ENCODE data around the gene IRX1.

IRX1 gene

GRCh38 chr5:3594510-3595005 lies 1.1 kb upstream of the IRX1 start:
- peaks cover 17% of the 10 kb centered on the region for H3K4me1 ChIP-seq (ENCODE audit: control insufficient read depth, insufficient read depth, low read length)
- no peak for DNase-seq (ENCODE audit: low read depth)

GRCh38 chr5:3596261-3596825 lies 711 bp downstream of the IRX1 start:
- Histone ChIP-seq H3K4me1 (ENCODE audit: control insufficient read depth, insufficient read depth, low read length) (peaks cover 15% of the 10 kb centered on the region), H3K36me3 (ENCODE audit: control insufficient read depth, insufficient read depth, low read length, severe bottlenecking) (no peaks in the 10 kb centered on the region), H3K4me3 (ENCODE audit: low read length) (peak overlapping the region; percentile 89), H3K27me3 (replicated peaks; ENCODE audit: control insufficient read depth, insufficient read depth, low read length) (peaks cover 3% of the 10 kb centered on the region), H3K9me3 (ENCODE audit: control insufficient read depth, low read length) (no peaks in the 10 kb centered on the region), H3K9ac (ENCODE audit: low read length) (peak overlapping the region; percentile 91)
- DNase-seq (ENCODE audit: low read depth): no peak

More at GRCh38 chr5:3594510-3595005, 1.1 kb upstream of the IRX1 start:
- Histone ChIP-seq H3K36me3 (ENCODE audit: control insufficient read depth, insufficient read depth, low read length, severe bottlenecking) (no peaks in the 10 kb centered on the region), H3K9me3 (ENCODE audit: control insufficient read depth, low read length) (no peaks in the 10 kb centered on the region), H3K4me3 (ENCODE audit: low read length) (peak overlapping the region; percentile 78), H3K9ac (ENCODE audit: low read length) (peak overlapping the region; percentile 46), H3K27me3 (replicated peaks; ENCODE audit: control insufficient read depth, insufficient read depth, low read length) (peaks cover 3% of the 10 kb centered on the region)

GRCh38 chr5:3596857-3597166 lies 1.2 kb downstream of the IRX1 start:
- no peak for DNase-seq (ENCODE audit: low read depth)
- H3K4me1 ChIP-seq (ENCODE audit: control insufficient read depth, insufficient read depth, low read length): peaks cover 12% of the 10 kb centered on the region
- peaks cover 3% of the 10 kb centered on the region for H3K27me3 ChIP-seq (replicated peaks; ENCODE audit: control insufficient read depth, insufficient read depth, low read length)
- H3K36me3 ChIP-seq (ENCODE audit: control insufficient read depth, insufficient read depth, low read length, severe bottlenecking): no peaks in the 10 kb centered on the region
- H3K9me3 ChIP-seq (ENCODE audit: control insufficient read depth, low read length): no peaks in the 10 kb centered on the region
- peak overlapping the region; percentile 89 for H3K4me3 ChIP-seq (ENCODE audit: low read length)
- peak overlapping the region; percentile 91 for H3K9ac ChIP-seq (ENCODE audit: low read length)

- Histone ChIP-seq H3K4me1 (ENCODE audit: control insufficient read depth, insufficient read depth, low read length) (peaks cover 12% of the 10 kb centered on the region), H3K36me3 (ENCODE audit: control insufficient read depth, insufficient read depth, low read length, severe bottlenecking) (no peaks in the 10 kb centered on the region), H3K4me3 (ENCODE audit: low read length) (peak overlapping the region; percentile 89), H3K27me3 (replicated peaks; ENCODE audit: control insufficient read depth, insufficient read depth, low read length) (peaks cover 3% of the 10 kb centered on the region), H3K9ac (ENCODE audit: low read length) (peak overlapping the region; percentile 91), H3K9me3 (ENCODE audit: control insufficient read depth, low read length) (no peaks in the 10 kb centered on the region)
- no peak for DNase-seq (ENCODE audit: low read depth)
These were observed 1.8 kb downstream of the IRX1 start for GRCh38 chr5:3597167-3598007.

- Histone ChIP-seq H3K36me3 (ENCODE audit: control insufficient read depth, insufficient read depth, low read length, severe bottlenecking) (no peaks in the 10 kb centered on the region), H3K4me1 (ENCODE audit: control insufficient read depth, insufficient read depth, low read length) (peaks cover 12% of the 10 kb centered on the region), H3K27me3 (replicated peaks; ENCODE audit: control insufficient read depth, insufficient read depth, low read length) (peaks cover 3% of the 10 kb centered on the region), H3K9ac (ENCODE audit: low read length) (peak overlapping the region; percentile 91), H3K4me3 (ENCODE audit: low read length) (peak overlapping the region; percentile 89), H3K9me3 (ENCODE audit: control insufficient read depth, low read length) (no peaks in the 10 kb centered on the region)
- DNase-seq (ENCODE audit: low read depth): no peak
These were observed 2.6 kb downstream of the IRX1 start for GRCh38 chr5:3598207-3598606.

GRCh38 chr5:3598769-3599211 lies 3.2 kb downstream of the IRX1 start:
- Histone ChIP-seq H3K36me3 (ENCODE audit: control insufficient read depth, insufficient read depth, low read length, severe bottlenecking) (no peaks in the 10 kb centered on the region), H3K4me3 (ENCODE audit: low read length) (peak overlapping the region; percentile 89), H3K4me1 (ENCODE audit: control insufficient read depth, insufficient read depth, low read length) (peaks cover 12% of the 10 kb centered on the region), H3K9me3 (ENCODE audit: control insufficient read depth, low read length) (no peaks in the 10 kb centered on the region), H3K27me3 (replicated peaks; ENCODE audit: control insufficient read depth, insufficient read depth, low read length) (peaks cover 3% of the 10 kb centered on the region), H3K9ac (ENCODE audit: low read length) (peak overlapping the region; percentile 91)
- DNase-seq (ENCODE audit: low read depth): no peak

- no peak for DNase-seq (ENCODE audit: low read depth)
- peak overlapping the region; percentile 89 for H3K4me3 ChIP-seq (ENCODE audit: low read length)
- peak overlapping the region; percentile 91 for H3K9ac ChIP-seq (ENCODE audit: low read length)
- peaks cover 6% of the 10 kb centered on the region for H3K4me1 ChIP-seq (ENCODE audit: control insufficient read depth, insufficient read depth, low read length)
- no peaks in the 10 kb centered on the region for H3K9me3 ChIP-seq (ENCODE audit: control insufficient read depth, low read length)
- no peaks in the 10 kb centered on the region for H3K27me3 ChIP-seq (replicated peaks; ENCODE audit: control insufficient read depth, insufficient read depth, low read length)
- H3K36me3 ChIP-seq (ENCODE audit: control insufficient read depth, insufficient read depth, low read length, severe bottlenecking): no peaks in the 10 kb centered on the region
These were observed 3.8 kb downstream of the IRX1 start for GRCh38 chr5:3599226-3600105.

GRCh38 chr5:3600106-3601060 lies 4.8 kb downstream of the IRX1 start:
- no peaks in the 10 kb centered on the region for H3K9me3 ChIP-seq (ENCODE audit: control insufficient read depth, low read length)
- no peak for DNase-seq (ENCODE audit: low read depth)
- peak overlapping the region; percentile 59 for H3K4me3 ChIP-seq (ENCODE audit: low read length)
- H3K9ac ChIP-seq (ENCODE audit: low read length): peak overlapping the region; percentile 63
- peaks cover 3% of the 10 kb centered on the region for H3K4me1 ChIP-seq (ENCODE audit: control insufficient read depth, insufficient read depth, low read length)
- no peaks in the 10 kb centered on the region for H3K27me3 ChIP-seq (replicated peaks; ENCODE audit: control insufficient read depth, insufficient read depth, low read length)
- no peaks in the 10 kb centered on the region for H3K36me3 ChIP-seq (ENCODE audit: control insufficient read depth, insufficient read depth, low read length, severe bottlenecking)

- Histone ChIP-seq H3K4me3 (ENCODE audit: low read length) (no peak overlapping the region), H3K27me3 (replicated peaks; ENCODE audit: control insufficient read depth, insufficient read depth, low read length) (no peaks in the 10 kb centered on the region)
These were observed 5.6 kb downstream of the IRX1 start for GRCh38 chr5:3601061-3601710.

More at GRCh38 chr5:3601061-3601710, 5.6 kb downstream of the IRX1 start:
- DNase-seq (ENCODE audit: low read depth): no peak
- no peak overlapping the region for H3K9ac ChIP-seq (ENCODE audit: low read length)
- H3K36me3 ChIP-seq (ENCODE audit: control insufficient read depth, insufficient read depth, low read length, severe bottlenecking): no peaks in the 10 kb centered on the region
- peaks cover 3% of the 10 kb centered on the region for H3K4me1 ChIP-seq (ENCODE audit: control insufficient read depth, insufficient read depth, low read length)
- H3K9me3 ChIP-seq (ENCODE audit: control insufficient read depth, low read length): no peaks in the 10 kb centered on the region

Measured in adipocyte (in vitro differentiated cells).